B cell (primary cell): ENCODE results near the gene TBXT.

Experiments used
- EZH2 ChIP-seq: IDR thresholded peaks from 2 replicates; pipeline ENCODE4 v1.6.1; 2012; ENCODE audit warnings: borderline replicate concordance, low read depth, mild to moderate bottlenecking, moderate library complexity, low read length; ENCODE audit not compliant: insufficient read depth, poor library complexity, severe bottlenecking
- TF ChIP-seq, protein P1 (sequence below): fragments of 200-600 bp; IDR thresholded peaks from one replicate; pipeline ENCODE4 v1.8.0; 2022; ENCODE audit warnings: antibody characterized with exemption, mild to moderate bottlenecking

DNA sequence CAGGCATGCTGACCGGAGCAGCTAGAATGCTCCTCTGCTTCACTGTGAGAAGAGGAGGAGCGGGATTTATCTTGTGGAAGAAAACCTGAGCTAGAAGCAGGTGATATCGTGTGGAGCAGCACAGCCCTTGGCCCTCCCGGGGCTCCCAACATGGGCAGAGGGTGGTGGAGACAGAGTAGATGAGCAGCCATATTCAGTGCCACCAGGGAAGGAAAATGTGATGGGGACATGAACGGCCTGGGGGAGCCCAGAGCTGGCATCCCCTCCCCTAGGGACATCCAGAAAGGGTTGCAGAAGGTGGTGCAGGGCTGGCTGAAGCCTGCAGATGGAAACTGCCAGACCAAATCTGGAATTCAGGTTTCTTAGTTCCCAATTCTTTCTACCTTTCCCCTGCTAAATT, 24.9 kb upstream of the TBXT start:
- TF ChIP-seq, protein P1, sequence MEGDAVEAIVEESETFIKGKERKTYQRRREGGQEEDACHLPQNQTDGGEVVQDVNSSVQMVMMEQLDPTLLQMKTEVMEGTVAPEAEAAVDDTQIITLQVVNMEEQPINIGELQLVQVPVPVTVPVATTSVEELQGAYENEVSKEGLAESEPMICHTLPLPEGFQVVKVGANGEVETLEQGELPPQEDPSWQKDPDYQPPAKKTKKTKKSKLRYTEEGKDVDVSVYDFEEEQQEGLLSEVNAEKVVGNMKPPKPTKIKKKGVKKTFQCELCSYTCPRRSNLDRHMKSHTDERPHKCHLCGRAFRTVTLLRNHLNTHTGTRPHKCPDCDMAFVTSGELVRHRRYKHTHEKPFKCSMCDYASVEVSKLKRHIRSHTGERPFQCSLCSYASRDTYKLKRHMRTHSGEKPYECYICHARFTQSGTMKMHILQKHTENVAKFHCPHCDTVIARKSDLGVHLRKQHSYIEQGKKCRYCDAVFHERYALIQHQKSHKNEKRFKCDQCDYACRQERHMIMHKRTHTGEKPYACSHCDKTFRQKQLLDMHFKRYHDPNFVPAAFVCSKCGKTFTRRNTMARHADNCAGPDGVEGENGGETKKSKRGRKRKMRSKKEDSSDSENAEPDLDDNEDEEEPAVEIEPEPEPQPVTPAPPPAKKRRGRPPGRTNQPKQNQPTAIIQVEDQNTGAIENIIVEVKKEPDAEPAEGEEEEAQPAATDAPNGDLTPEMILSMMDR = no peak
- no peak for TF ChIP-seq EZH2
